ENCODE results near the gene DENND5A.

DNA sequence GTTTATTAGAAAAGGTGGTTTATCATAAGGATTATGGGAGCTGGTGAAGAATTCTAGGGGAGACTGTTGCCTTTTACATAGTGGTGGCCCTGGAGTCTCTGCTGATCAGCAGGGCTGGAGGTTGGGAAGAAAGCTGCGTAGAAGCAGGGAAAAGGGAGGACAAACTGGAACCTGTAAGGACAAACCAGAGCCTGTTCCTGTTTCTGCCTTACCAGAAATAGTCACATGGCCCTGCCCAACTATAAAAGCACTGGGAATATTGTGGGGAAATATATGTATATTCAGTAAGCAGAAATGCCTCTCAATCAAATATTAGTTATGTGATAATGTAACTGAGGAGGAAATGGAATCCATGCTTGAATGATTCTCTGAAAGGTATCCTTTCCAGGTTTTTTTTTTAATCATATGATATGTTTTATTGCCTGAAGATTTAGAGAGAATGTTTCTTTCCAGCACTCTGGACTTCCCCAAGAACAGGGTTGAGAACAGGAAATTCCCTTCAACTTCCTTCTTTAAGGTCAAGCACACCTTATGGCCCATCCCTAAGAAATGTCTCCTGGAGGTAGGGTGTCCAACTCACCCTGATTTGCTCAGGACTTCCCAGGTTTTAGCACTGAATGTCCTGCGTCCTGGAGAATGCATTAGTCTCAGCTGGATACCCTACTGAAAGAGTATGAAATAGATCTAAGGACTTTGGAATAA, 139.8 kb downstream of the DENND5A start:
- TF ChIP-seq, protein P1, sequence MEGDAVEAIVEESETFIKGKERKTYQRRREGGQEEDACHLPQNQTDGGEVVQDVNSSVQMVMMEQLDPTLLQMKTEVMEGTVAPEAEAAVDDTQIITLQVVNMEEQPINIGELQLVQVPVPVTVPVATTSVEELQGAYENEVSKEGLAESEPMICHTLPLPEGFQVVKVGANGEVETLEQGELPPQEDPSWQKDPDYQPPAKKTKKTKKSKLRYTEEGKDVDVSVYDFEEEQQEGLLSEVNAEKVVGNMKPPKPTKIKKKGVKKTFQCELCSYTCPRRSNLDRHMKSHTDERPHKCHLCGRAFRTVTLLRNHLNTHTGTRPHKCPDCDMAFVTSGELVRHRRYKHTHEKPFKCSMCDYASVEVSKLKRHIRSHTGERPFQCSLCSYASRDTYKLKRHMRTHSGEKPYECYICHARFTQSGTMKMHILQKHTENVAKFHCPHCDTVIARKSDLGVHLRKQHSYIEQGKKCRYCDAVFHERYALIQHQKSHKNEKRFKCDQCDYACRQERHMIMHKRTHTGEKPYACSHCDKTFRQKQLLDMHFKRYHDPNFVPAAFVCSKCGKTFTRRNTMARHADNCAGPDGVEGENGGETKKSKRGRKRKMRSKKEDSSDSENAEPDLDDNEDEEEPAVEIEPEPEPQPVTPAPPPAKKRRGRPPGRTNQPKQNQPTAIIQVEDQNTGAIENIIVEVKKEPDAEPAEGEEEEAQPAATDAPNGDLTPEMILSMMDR (IDR thresholded peaks at IDR 0.05), result no peak
- no peak for TF ChIP-seq EZH2 (IDR thresholded peaks at IDR 0.05; ENCODE audit: borderline replicate concordance, insufficient read depth, low read depth, low read length, poor library complexity, severe bottlenecking)
